IPS-18c (cell line): Measurements from ENCODE around the gene ADAMTSL5.
"Not testable (repeated sequence)": the region's sequence is repeated elsewhere in the genome, so short reads cannot be mapped to it uniquely, and the experiment has no call there.

Source experiments
- H3K4me3 ChIP-seq: 2 replicates; pipeline ENCODE4 v1.7.0; 2013; ENCODE audit warnings: low read depth, mild to moderate bottlenecking, low read length, moderate library complexity; ENCODE audit not compliant: insufficient read depth
- H3K9me3 ChIP-seq: one replicate; pipeline ENCODE4 v1.6.1; 2013; ENCODE audit warnings: mild to moderate bottlenecking, low read length, moderate library complexity; ENCODE audit not compliant: control insufficient read depth, insufficient read depth

ADAMTSL5 gene

DNA sequence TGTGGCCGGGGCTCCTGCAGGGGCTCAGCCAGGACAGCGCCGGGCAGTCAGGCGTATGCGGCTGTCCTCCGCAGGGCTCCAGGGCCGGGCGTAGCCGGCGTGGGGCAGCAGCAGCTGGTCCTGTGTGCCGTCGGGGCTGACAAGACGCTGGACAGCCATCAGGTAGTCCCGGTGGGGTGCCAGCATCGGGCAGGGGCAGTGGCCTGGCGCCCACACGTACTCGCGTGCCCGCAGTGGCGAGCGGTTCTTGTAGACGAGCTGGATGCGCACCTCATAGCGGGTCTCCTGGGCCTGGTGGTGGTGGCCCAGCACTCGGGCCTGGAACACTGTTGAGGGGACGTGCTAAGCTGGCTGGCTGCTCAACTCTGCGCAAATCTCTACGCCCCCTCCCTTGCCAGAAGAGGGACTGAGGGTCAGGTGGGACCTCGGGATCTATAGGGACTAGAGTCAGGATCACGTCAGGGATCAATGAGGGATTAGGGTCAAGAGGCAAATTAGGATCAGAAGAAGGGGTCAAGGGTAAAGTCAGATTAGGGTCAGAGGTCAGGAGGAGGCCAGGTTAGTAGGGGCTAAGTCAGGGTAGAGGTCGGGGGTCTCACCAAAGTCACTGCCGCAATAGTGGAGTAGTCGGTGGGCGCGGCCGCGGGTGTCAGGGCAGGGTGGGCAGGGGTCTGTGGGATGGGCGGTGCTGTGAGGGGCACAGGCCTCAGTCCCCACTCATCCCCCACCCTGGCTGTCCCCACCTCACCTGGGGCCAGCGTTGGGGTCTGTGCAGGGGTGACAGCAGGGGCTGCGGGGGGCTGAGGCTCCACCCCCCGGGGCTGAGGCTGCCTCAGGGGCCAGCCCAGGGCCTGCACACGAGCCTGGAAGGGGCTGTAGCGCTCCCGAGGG, 6.6 kb downstream of the ADAMTSL5 start:
- Histone ChIP-seq H3K4me3 (no peak overlapping the region), H3K9me3 (peaks cover 2% of the 10 kb centered on the region)

DNA sequence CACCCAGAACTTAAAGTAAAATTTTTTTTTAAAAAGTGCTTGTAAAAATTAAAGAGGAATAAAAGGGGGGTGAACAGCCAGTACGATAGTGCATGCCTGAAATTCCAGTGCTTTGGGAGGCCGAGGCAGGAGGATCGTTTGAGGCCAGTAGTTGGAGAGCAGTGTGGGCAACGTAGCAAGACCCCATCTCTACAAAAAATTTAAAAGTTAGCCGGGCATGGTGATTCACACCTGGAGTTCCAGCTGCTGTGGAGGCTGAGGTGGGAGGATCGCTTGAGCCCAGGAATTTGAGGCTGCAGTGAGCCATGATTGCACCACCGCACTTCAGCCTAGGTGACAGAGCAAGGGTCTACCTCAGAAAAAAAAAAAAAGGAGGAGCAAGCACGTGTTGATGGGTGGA, 7.8 kb downstream of the ADAMTSL5 start:
- H3K9me3 ChIP-seq: peaks cover 3% of the 10 kb centered on the region
- no peak overlapping the region for H3K4me3 ChIP-seq

DNA sequence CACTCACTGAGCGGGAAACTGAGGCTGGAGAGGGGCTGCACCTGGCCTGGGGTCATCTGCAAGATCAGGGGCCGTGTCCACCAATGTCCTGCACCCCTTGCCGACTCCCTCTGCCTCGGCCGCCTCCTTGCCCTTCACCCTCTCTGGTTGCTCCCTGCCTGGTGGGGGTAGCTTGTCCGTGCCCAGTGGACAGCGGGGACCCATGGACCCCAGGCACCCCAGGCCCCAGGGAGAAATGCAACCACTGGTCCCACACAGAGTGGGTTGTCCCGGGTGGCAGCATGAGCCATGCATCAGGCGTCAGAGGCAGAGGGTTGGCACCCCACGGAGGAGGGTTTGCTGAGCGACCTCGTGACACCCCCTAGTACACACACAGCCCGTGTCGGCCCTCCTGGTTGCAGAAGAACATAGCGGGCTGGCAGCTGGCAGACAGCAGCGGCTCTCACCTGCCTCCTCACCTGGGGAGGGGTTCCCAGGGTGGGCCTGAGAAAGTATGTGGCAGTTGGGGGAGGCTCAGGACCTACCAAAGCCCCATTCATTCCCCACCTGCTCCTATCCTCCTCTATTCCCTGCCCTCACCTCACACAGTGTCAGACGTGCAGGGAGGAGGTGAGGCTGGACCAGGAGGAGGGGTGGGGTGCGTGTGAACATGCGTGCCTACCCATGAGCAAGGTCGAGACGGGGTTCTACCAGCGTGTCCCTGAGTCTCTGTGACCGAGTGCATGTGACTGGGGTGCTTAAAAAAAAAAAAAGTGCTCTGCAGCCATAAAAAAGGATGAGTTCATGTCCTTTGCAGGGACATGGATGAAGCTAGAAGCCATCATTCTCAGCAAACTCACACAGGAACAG, 8.7 kb downstream of the ADAMTSL5 start:
- Histone ChIP-seq H3K9me3 (peaks cover 6% of the 10 kb centered on the region), H3K4me3 (peak overlapping the region; percentile 36; the same call in 1 of the 2 replicates)

DNA sequence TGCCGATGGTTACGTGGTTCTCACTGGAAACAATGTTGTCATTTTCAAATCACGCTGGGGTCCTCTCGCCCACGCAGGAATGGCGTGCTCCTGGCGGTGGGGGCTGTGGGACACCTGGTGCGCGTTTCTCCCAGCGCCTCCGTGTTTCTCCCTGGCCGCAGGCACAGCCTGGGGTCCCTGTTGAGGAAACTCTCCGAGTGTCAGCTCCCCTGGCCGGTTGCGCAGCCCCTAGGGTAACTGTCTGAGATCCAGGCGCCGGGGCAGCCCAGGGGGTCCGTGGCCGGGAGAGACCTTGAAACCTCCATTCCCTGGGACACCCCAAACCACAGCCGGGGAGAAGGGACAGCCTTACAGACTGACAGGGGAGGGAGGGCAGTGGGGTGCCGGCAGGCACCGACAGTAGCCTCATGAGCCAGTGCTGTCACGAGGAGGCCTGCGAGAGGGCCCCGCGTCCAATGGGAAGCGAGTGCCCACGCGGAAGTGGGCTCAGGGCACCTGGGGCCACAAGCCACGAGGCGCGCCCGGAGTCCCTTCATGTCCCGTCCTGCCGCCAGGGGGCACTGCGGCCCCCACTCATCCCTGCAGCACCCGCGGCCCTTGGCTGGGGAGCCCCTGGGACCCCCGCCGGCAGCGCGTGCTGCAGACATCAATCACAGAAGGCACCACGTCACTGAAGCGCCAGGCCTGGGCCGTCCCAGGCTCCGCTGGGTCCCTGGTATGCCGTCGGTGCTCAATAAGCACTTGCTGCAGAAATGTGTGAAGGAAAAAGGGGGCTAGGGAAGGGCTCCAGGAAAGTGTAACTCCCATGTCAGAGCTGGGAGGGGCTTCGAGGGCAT, 9.5 kb downstream of the ADAMTSL5 start:
- peaks cover 6% of the 10 kb centered on the region for H3K9me3 ChIP-seq
- peak overlapping the region; percentile 36; the same call in 1 of the 2 replicates for H3K4me3 ChIP-seq

DNA sequence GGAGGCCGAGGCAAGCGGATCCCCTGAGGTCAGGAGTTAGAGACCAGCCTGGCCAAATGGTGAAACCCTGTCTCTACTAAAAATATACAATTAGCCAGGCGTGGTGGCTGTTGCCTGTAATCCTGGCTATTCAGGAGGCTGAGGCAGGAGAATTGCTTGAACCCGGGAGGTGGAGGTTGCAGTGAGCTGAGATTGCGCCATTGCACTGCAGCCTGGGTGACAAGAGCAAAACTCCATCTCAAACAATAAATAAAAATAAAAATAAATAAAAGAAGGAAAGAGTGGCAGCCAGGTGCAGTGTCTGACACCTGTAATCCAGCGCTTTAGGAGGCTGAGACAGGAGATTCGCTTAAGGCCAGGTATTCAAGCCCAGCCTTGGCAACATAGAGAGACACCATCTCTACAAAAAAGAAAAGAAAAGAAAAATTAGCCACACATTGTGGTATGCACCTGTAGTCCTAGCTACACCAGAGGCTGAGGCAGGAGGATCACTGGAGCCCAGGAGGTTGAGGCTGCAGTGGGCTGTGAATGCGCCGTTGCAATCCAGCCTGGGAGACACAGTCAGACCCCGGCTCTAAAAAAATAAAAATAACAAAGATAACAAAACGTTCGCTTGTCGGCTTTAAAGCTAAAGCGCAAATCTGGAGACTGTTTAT, 10.3 kb downstream of the ADAMTSL5 start:
- H3K9me3 ChIP-seq: peaks cover 6% of the 10 kb centered on the region
- no peak overlapping the region for H3K4me3 ChIP-seq

DNA sequence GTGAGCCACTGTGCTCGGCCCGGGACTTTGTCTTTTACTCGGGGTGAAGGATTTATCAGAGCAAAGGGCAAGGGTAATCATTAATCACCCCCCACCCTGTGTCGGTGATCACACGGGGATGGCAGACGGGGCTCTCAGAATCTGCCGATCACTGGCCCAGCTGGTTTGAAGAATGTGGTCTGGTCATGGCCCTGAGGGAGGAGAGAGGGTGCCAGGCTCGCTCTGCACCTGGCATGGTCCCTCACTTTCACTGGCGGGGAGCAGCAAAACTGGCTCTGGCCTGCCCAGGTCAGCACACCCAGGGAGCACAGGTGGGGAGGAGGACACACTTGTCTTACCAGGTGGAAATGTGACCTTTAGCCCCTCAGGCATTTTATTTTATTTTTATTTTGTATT, 11.6 kb downstream of the ADAMTSL5 start:
- Histone ChIP-seq H3K4me3 (no peak overlapping the region), H3K9me3 (peaks cover 6% of the 10 kb centered on the region)

DNA sequence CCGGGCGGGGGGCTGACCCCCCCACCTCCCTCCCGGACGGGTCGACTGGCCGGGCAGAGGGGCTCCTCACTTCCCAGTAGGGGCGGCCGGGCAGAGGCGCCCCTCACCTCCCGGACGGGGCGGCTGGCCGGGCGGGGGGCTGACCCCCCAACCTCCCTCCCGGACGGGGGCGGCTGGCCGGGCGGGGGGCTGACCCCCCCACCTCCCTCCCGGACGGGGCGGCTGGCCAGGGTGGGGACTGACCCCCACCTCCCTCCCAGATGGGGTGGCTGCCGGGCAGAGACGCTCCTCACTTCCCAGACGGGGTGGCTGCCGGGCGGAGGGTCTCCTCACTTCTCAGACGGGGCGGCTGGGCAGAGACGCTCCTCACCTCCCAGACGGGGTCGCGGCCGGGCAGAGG, 13.6 kb downstream of the ADAMTSL5 start:
- not testable (repeated sequence) for H3K9me3 ChIP-seq, H3K4me3 ChIP-seq

DNA sequence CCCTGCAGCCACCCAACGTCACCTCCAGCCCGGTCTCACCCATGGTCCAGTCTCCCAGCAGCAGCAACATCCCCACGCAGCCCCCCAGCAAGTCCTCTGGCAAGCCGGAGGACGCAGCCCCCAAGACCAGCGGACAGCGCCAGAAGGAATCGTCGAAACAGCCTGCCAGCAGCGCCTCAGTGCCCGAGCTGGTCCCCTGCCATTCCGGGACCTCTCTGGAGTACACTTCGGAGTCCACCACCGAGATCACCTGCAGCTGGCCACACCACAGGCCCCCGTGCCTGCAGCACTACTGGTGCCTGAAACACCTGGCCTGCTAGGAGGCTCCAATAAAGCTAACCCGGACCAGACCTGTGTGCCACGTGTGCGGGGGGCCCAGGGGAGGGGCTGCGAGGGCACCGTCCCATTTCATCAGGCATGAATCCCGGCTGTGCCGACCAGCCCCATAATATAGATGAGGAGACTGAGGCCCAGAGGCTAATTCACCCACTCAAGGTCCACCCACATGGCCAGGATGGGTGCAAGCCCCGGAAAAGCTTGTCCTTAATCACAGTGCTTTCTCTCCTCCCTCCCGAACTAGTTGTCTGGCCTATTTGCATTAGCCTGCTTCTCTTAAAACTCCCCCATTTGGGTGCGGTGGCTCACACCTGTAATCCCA, 15.1 kb downstream of the ADAMTSL5 start:
- peaks cover 4% of the 10 kb centered on the region for H3K9me3 ChIP-seq
- H3K4me3 ChIP-seq: no peak overlapping the region

DNA sequence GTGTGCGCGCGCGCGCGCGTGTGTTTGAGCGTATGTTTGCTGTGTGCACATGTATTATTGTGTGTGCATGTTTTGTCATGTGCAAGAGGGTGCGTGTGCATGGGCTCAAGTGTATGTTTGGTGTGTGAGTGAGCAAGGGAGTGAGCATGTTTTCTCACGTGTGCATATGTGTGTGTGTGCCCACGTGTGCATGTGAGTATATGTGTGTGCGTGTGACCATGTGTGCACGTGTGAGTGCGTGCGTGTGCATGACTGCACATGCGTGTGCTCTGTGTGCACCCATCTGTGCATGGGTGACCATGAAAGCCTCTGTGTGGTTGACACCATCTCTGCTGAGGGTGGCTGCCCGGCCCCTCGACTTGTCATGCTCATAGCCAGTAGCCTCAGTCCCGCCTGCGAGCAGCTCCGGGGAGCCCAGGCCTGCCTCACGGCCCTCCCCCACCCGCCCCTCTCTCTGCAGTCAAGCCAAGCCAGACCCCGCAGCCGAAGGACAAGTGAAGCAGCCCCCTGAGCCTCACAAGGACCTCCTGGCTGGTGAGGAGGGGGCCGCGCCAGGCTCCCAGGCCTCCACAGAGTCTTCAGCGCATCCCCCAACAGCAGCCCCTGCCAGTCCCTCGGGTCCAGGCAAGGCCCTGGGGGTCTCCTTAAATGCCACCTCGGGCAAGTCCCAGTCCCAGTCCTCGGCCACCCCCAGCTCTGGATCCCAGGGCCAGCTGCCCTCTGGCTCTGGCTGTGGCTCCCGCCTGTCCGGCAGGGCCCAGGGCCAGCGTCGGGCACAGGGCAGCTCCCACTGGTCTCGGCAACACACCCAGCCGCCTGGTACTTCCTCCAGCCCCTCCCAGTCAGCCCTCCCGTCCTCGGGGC, 15.9 kb downstream of the ADAMTSL5 start:
- no peak overlapping the region for H3K4me3 ChIP-seq
- H3K9me3 ChIP-seq: peaks cover 4% of the 10 kb centered on the region

DNA sequence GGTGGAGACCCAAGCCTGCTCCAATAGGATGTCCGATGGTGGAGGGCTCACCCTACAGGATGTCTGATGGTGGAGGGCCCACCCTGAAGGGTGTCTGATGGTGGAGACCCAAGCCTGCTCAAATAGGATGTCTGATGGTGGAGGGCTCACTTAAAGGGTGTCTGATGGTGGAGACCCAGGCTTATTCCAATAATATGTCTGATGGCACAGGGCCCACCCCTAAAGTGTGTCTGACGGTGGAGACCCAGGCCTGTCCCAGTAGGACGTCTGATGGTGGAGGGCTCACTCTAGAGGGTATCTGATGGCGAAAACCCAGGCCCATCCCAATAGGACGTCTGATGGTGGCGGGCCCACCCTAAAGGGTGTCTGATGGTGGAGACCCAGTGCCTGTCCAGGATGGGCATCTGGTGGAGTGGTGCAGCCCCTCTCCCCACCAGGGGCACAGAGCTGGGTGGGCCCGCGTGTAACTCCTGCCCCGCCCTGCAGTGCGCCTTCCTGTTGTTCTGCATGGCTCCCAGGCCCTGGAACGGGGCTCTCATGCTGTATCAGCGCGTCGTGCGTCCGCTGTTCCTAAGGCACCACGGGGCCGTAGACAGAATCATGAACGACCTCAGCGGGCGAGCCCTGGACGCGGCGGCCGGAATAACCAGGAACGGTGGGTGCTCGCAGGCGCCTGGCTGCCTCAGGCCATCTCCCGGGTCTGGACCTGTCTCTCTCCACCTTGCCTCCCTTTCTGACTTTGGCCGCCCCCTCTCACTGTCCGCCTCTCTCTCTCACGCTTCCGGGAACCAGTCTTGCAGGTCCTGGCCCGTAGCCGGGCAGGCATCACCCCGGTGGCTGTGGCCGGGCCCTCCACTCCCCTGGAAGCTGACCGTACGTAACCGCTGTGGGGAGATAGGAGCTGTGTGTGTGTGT, 16.8 kb downstream of the ADAMTSL5 start:
- Histone ChIP-seq H3K9me3 (peaks cover 4% of the 10 kb centered on the region), H3K4me3 (no peak overlapping the region)

DNA sequence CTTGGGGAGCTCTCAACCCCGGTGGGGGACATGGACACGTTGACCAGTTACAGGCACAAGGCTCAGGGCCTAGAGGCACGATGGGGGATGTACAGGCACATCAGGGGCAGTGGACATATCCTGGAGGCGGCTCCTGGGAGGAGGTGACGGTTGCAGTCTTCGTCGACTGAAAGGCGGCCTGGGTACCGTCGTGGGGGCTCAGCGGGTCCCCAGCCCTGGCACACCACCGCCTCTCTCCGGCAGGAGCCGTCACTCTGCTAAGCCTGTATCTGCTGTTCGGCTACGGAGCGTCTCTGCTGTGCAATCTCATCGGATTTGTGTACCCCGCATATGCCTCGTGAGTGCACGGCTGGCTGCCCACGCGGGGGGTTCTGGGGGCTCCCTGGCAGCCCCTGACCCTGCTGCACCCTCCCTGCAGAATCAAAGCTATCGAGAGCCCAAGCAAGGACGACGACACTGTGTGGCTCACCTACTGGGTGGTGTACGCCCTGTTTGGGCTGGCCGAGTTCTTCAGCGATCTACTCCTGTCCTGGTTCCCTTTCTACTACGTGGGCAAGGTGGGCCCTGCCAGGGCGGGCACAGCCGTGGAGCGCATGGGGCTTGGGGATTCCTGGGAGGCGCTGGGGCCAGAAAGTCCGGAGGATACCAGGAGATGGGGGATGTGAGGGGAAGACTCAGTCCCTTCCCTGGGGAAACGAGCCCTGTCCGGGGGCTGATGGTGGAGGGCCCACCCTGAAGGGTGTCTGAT, 17.6 kb downstream of the ADAMTSL5 start:
- Histone ChIP-seq H3K4me3 (no peak overlapping the region), H3K9me3 (peaks cover 4% of the 10 kb centered on the region)

DNA sequence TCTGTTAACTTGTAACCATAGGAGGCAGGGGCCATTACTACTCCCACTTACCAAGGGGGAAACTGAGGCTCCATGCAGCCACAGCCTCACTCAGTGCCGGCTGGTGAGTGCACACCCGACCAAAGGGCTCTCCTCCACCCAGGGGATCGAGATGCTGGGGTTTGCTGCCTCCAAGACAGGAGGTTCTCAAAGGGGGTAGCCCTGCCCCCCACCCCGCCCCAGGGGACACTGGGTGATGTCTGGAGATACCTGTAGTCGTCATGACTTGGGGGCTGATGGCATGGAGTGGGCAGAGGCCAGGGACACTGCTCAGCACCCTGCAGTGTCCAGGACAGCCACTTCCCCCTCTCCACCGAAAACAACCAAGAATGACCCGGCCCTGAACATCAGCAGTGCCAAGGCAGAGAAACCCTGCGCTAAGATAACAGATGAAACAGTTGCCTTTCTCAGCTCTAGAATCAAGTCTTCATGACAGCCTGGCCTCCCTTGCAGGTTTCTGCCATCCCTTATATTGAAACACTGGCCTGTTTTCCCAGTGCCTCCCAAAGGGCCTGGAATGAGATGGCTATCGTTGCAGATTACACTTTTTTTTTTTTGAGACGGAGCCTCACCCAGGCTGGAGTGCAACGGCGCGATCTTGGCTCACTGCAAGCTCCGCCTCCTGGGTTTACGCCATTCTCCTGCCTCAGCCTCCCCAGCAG, 18.6 kb downstream of the ADAMTSL5 start:
- H3K4me3 ChIP-seq: no peak overlapping the region
- H3K9me3 ChIP-seq: no peaks in the 10 kb centered on the region

DNA sequence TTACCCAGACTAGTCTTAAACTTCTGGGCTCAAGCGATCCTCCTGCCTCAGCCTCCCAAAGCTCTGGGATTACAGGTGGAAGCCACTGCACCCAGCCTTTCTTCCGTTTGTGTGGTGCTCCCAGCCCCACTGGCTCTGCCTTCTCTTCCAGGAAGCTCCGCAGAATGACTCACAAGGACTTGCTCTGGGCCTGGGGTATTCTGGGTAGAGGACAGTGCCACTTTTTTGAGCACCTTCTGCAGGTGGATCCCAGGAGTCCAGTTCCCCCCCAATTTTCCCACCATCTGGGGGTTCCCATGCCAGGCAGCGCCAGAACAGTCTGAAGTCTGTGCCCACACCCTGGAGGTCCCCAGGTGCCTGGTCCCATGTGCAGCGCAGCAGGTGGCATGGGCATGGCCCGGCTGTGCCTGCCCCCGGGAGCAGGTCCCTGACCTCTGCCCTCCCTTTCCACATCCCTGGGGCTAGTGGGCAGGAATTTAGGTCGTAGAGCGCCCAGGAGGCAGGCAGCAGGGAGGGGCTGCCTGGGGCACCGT, 20.3 kb downstream of the ADAMTSL5 start:
- no peaks in the 10 kb centered on the region for H3K9me3 ChIP-seq
- H3K4me3 ChIP-seq: no peak overlapping the region

DNA sequence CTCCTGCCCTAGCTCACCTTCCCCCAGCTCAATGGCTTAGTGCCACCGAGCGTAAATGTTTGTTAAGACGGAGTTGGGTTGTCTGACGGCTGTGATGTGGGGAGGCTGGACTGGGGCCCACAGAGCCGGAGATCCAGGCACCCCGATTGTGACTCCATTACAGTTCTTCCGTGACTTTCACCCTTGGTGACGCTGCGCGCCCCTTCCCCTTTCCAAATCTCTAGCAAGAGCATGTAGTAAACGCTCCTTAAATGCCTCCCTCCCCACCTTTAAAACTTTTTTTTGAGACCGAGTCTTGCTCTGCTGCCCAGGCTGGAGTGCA, 21.0 kb downstream of the ADAMTSL5 start:
- Histone ChIP-seq H3K9me3 (no peaks in the 10 kb centered on the region), H3K4me3 (peak overlapping the region; percentile 81)
